T-helper 17 cell (primary cell): ENCODE data around the gene PGRMC2. TPM values are rescaled to one million over a fixed set of nuclear protein-coding genes. Genes with fewer than 3 reads are reported as not detected.
"Not testable (repeated sequence)": the region's sequence is repeated elsewhere in the genome, so short reads cannot be mapped to it uniquely, and the experiment has no call there.

Experiments
- ATAC-seq: fragments of 150-1000 bp; cut with Tn5 transposase; 2 replicates; pipeline ENCODE4 v1.10.0; 2021; ENCODE audit warnings: mild to moderate bottlenecking, moderate library complexity
- DNase-seq, 3 donors: peaks; one replicate each; pipeline versions ENCODE4 v3.0.0 to v3.0.0-alpha.2; 2020 to 2021
- H3K9me3 ChIP-seq: one replicate; pipeline ENCODE4 v1.7.0; 2013; ENCODE audit warnings: low read length, mild to moderate bottlenecking; ENCODE audit not compliant: control insufficient read depth, poor library complexity, severe bottlenecking
- H3K27ac Mint-ChIP-seq: one replicate; pipeline ENCODE4 v1.8.0; 2022; ENCODE audit warnings: mild to moderate bottlenecking, moderate library complexity, mixed read lengths
- H3K27me3 Mint-ChIP-seq: one replicate; pipeline ENCODE4 v1.8.0; 2022; ENCODE audit warnings: mixed read lengths
- H3K36me3 Mint-ChIP-seq: one replicate; pipeline ENCODE4 v1.8.0; 2022; ENCODE audit warnings: low read depth, mixed read lengths
- H3K4me1 Mint-ChIP-seq: one replicate; pipeline ENCODE4 v1.8.0; 2022; ENCODE audit warnings: mild to moderate bottlenecking, mixed read lengths
- H3K4me3 Mint-ChIP-seq: one replicate; pipeline ENCODE4 v1.8.0; 2022; ENCODE audit warnings: mild to moderate bottlenecking, moderate library complexity, mixed read lengths
- total RNA-seq, 4 donors: library from RNA in 2 of 4; stranded (reverse) in 2 of 4; gene quantifications; one replicate each; pipeline ENCODE4 v1.2.3 and lab custom pipeline; 2022 to 2026

PGRMC2 gene
- total RNA-seq, 2 donors from 2014 or later: 32.4 to 39.3 TPM

- not testable (repeated sequence) for ATAC-seq, H3K4me3 Mint-ChIP-seq, H3K36me3 Mint-ChIP-seq, H3K9me3 ChIP-seq, DNase-seq, H3K4me1 Mint-ChIP-seq, H3K27ac Mint-ChIP-seq
- peaks cover 22% of the 10 kb centered on the region for H3K27me3 Mint-ChIP-seq
Observed at GRCh38 chr4:128245391-128245790, 42.2 kb downstream of the PGRMC2 start.

- Mint-ChIP-seq H3K27me3 (peaks cover 31% of the 10 kb centered on the region), H3K36me3 (peaks cover 2% of the 10 kb centered on the region), H3K27ac (no peak overlapping the region), H3K4me1 (no peaks in the 10 kb centered on the region), H3K4me3 (no peak overlapping the region)
- DNase-seq (no peak), ATAC-seq (no peak)
- no peaks in the 10 kb centered on the region for H3K9me3 ChIP-seq
Observed at GRCh38 chr4:128244379-128244778, 43.2 kb downstream of the PGRMC2 start.

GRCh38 chr4:128242601-128243000, 45.0 kb downstream of the PGRMC2 start:
- Mint-ChIP-seq H3K4me1 (no peaks in the 10 kb centered on the region), H3K4me3 (no peak overlapping the region), H3K27ac (no peak overlapping the region), H3K36me3 (peaks cover 2% of the 10 kb centered on the region), H3K27me3 (peaks cover 42% of the 10 kb centered on the region)
- no peak for ATAC-seq
- no peak for DNase-seq
- H3K9me3 ChIP-seq: no peaks in the 10 kb centered on the region

GRCh38 chr4:128241981-128242380, 45.6 kb downstream of the PGRMC2 start:
- H3K4me1 Mint-ChIP-seq: no peaks in the 10 kb centered on the region
- peaks cover 2% of the 10 kb centered on the region for H3K36me3 Mint-ChIP-seq
- no peak overlapping the region for H3K4me3 Mint-ChIP-seq
- no peak for DNase-seq
- no peak overlapping the region for H3K27ac Mint-ChIP-seq
- H3K27me3 Mint-ChIP-seq: peaks cover 45% of the 10 kb centered on the region
- H3K9me3 ChIP-seq: no peaks in the 10 kb centered on the region
- ATAC-seq: no peak

- H3K27me3 Mint-ChIP-seq: peaks cover 45% of the 10 kb centered on the region
- H3K36me3 Mint-ChIP-seq: peaks cover 2% of the 10 kb centered on the region
- no peaks in the 10 kb centered on the region for H3K9me3 ChIP-seq
- ATAC-seq: no peak
- no peak overlapping the region for H3K4me3 Mint-ChIP-seq
- H3K4me1 Mint-ChIP-seq: no peaks in the 10 kb centered on the region
- no peak for DNase-seq
- no peak overlapping the region for H3K27ac Mint-ChIP-seq
Observed at GRCh38 chr4:128241425-128241913, 46.1 kb downstream of the PGRMC2 start.

GRCh38 chr4:128241019-128241418, 46.6 kb downstream of the PGRMC2 start:
- DNase-seq (no peak), ATAC-seq (no peak)
- Mint-ChIP-seq H3K4me1 (no peaks in the 10 kb centered on the region), H3K27me3 (peaks cover 45% of the 10 kb centered on the region), H3K4me3 (no peak overlapping the region), H3K36me3 (peaks cover 2% of the 10 kb centered on the region), H3K27ac (no peak overlapping the region)
- no peaks in the 10 kb centered on the region for H3K9me3 ChIP-seq

- no peak overlapping the region for H3K4me3 Mint-ChIP-seq
- DNase-seq: no peak
- H3K4me1 Mint-ChIP-seq: no peaks in the 10 kb centered on the region
- ATAC-seq: no peak
- H3K27me3 Mint-ChIP-seq: peaks cover 22% of the 10 kb centered on the region
- H3K36me3 Mint-ChIP-seq: no peaks in the 10 kb centered on the region
- no peak overlapping the region for H3K27ac Mint-ChIP-seq
- no peaks in the 10 kb centered on the region for H3K9me3 ChIP-seq
Observed at GRCh38 chr4:128234836-128235235, 52.8 kb downstream of the PGRMC2 start.

GRCh38 chr4:128232719-128233118, 54.9 kb downstream of the PGRMC2 start:
- peaks cover 19% of the 10 kb centered on the region for H3K27me3 Mint-ChIP-seq
- no peak overlapping the region for H3K4me3 Mint-ChIP-seq
- ATAC-seq (no peak), DNase-seq (no peak)
- no peaks in the 10 kb centered on the region for H3K4me1 Mint-ChIP-seq
- H3K9me3 ChIP-seq: no peaks in the 10 kb centered on the region
- H3K27ac Mint-ChIP-seq: no peak overlapping the region
- no peaks in the 10 kb centered on the region for H3K36me3 Mint-ChIP-seq

GRCh38 chr4:128228845-128229795, 58.5 kb downstream of the PGRMC2 start:
- ATAC-seq: no peak
- DNase-seq: no peak
- Mint-ChIP-seq H3K4me1 (no peaks in the 10 kb centered on the region), H3K27ac (no peak overlapping the region), H3K27me3 (peaks cover 17% of the 10 kb centered on the region), H3K36me3 (no peaks in the 10 kb centered on the region), H3K4me3 (no peak overlapping the region)
- H3K9me3 ChIP-seq: no peaks in the 10 kb centered on the region

GRCh38 chr4:128227991-128228571, 59.5 kb downstream of the PGRMC2 start:
- no peaks in the 10 kb centered on the region for H3K36me3 Mint-ChIP-seq
- H3K4me3 Mint-ChIP-seq: no peak overlapping the region
- no peaks in the 10 kb centered on the region for H3K9me3 ChIP-seq
- H3K27me3 Mint-ChIP-seq: peaks cover 17% of the 10 kb centered on the region
- no peak overlapping the region for H3K27ac Mint-ChIP-seq
- DNase-seq (no peak), ATAC-seq (no peak)
- H3K4me1 Mint-ChIP-seq: no peaks in the 10 kb centered on the region

- Mint-ChIP-seq H3K36me3 (no peaks in the 10 kb centered on the region), H3K27ac (no peak overlapping the region), H3K27me3 (peaks cover 12% of the 10 kb centered on the region), H3K4me3 (no peak overlapping the region), H3K4me1 (peaks cover 3% of the 10 kb centered on the region)
- ATAC-seq: no peak
- no peaks in the 10 kb centered on the region for H3K9me3 ChIP-seq
- no peak for DNase-seq
Observed at GRCh38 chr4:128225148-128225547, 62.5 kb downstream of the PGRMC2 start.

GRCh38 chr4:128221586-128221985, 66.0 kb downstream of the PGRMC2 start:
- H3K27ac Mint-ChIP-seq: no peak overlapping the region
- DNase-seq: no peak
- ATAC-seq: no peak
- H3K4me1 Mint-ChIP-seq: peaks cover 3% of the 10 kb centered on the region
- no peaks in the 10 kb centered on the region for H3K9me3 ChIP-seq
- no peaks in the 10 kb centered on the region for H3K27me3 Mint-ChIP-seq
- H3K4me3 Mint-ChIP-seq: no peak overlapping the region
- H3K36me3 Mint-ChIP-seq: no peaks in the 10 kb centered on the region

GRCh38 chr4:128220286-128221235, 67.1 kb downstream of the PGRMC2 start:
- H3K9me3 ChIP-seq: no peaks in the 10 kb centered on the region
- no peak overlapping the region for H3K27ac Mint-ChIP-seq
- DNase-seq (no peak), ATAC-seq (no peak)
- H3K4me1 Mint-ChIP-seq: peaks cover 3% of the 10 kb centered on the region
- no peaks in the 10 kb centered on the region for H3K36me3 Mint-ChIP-seq
- H3K27me3 Mint-ChIP-seq: no peaks in the 10 kb centered on the region
- H3K4me3 Mint-ChIP-seq: no peak overlapping the region
